ENCODE measurements around the gene NEK10.

DNA sequence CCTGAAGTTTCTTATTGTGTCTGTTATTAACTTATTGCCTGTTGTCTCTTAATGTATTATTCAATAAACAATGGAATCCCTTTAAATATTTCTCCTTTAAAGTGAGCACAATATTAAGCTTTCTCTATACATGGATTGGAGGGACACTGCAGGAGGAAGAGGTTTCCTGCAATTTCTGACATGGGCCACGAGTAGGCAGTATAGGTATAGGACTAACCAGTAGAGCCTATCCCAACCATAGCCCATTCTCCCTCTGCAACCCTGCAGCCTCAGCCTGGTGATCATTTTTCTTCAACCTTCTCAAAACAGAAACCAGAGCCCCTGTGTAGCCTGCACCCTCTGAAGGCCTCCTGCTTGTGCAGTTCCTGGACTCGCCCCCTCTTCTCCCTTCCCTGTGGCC, 124.8 kb downstream of the NEK10 start:
- TF ChIP-seq GTF2F1 (IDR thresholded peaks at IDR 0.05; ENCODE audit: low read length) (no peak), ATM (IDR thresholded peaks at IDR 0.05; ENCODE audit: borderline replicate concordance) (no peak), ZNF138 (CRISPR knock-in tag; IDR thresholded peaks at IDR 0.05; ENCODE audit: low read depth) (no peak), SOX6 (IDR thresholded peaks at IDR 0.05) (no peak), SOX6 (CRISPR knock-in tag; IDR thresholded peaks at IDR 0.05) (no peak), MBNL3 (CRISPR knock-in tag; conservative IDR thresholded peaks at IDR 0.05) (no peak)

Data from HepG2 (cell line).